H54 (cell line): ENCODE data around the gene SH2D1B.

Experiments
- DNase-seq: peaks from one replicate; pipeline ENCODE4 v3.0.0; 2011; ENCODE audit warnings: low spot score, mixed read lengths; ENCODE audit not compliant: insufficient read length
- FAIRE-seq: peaks from 3 replicates; lab custom pipeline; 2011; peaks lifted over from hg19 to GRCh38; lab: Jason Lieb, UNC
- POLR2A ChIP-seq: IDR thresholded peaks from 2 replicates; pipeline ENCODE4 v1.6.1; 2011; ENCODE audit warnings: low read depth, mild to moderate bottlenecking, low read length

SH2D1B gene

GRCh38 chr1:162367772-162368171, 44.2 kb downstream of the SH2D1B start:
- TF ChIP-seq POLR2A, result no peak
- FAIRE-seq (no peak), DNase-seq (no peak)

GRCh38 chr1:162367073-162367472, 44.9 kb downstream of the SH2D1B start:
- FAIRE-seq (no peak), DNase-seq (no peak)
- TF ChIP-seq POLR2A, result no peak

GRCh38 chr1:162366671-162367070, 45.3 kb downstream of the SH2D1B start:
- DNase-seq (no peak), FAIRE-seq (no peak)
- no peak for TF ChIP-seq POLR2A

- DNase-seq (no peak), FAIRE-seq (no peak)
- no peak for TF ChIP-seq POLR2A
These were observed 45.8 kb downstream of the SH2D1B start for GRCh38 chr1:162366149-162366548.

- FAIRE-seq, result no peak
- no peak for TF ChIP-seq POLR2A
- DNase-seq, result no peak
These were observed 46.5 kb downstream of the SH2D1B start for GRCh38 chr1:162365284-162366020.

GRCh38 chr1:162364498-162364897, 47.4 kb downstream of the SH2D1B start:
- no peak for DNase-seq
- no peak for FAIRE-seq
- no peak for TF ChIP-seq POLR2A

- FAIRE-seq (no peak), DNase-seq (no peak)
- TF ChIP-seq POLR2A, result no peak
These were observed 48.1 kb downstream of the SH2D1B start for GRCh38 chr1:162363823-162364222.

- FAIRE-seq (no peak), DNase-seq (no peak)
- no peak for TF ChIP-seq POLR2A
These were observed 50.6 kb downstream of the SH2D1B start for GRCh38 chr1:162361349-162361748.

GRCh38 chr1:162360874-162361260, 51.1 kb downstream of the SH2D1B start:
- FAIRE-seq (no peak), DNase-seq (no peak)
- TF ChIP-seq POLR2A, result no peak

- no peak for TF ChIP-seq POLR2A
- no peak for FAIRE-seq
These were observed 51.6 kb downstream of the SH2D1B start for GRCh38 chr1:162360237-162360873.

GRCh38 chr1:162359523-162360236, 52.3 kb downstream of the SH2D1B start:
- FAIRE-seq, result no peak
- TF ChIP-seq POLR2A, result no peak

More at GRCh38 chr1:162360237-162360873, 51.6 kb downstream of the SH2D1B start:
- DNase-seq, result no peak

GRCh38 chr1:162358928-162359327, 53.0 kb downstream of the SH2D1B start:
- DNase-seq (no peak), FAIRE-seq (no peak)
- TF ChIP-seq POLR2A, result no peak

More at GRCh38 chr1:162359523-162360236, 52.3 kb downstream of the SH2D1B start:
- DNase-seq, result no peak

- DNase-seq (peak; percentile 61), FAIRE-seq (no peak)
- no peak for TF ChIP-seq POLR2A
These were observed 54.2 kb downstream of the SH2D1B start for GRCh38 chr1:162357681-162358266.

GRCh38 chr1:162353702-162354101, 58.2 kb downstream of the SH2D1B start:
- TF ChIP-seq POLR2A, result no peak
- FAIRE-seq (no peak), DNase-seq (no peak)
